RCC 7860 (cell line): ENCODE measurements around the gene TSPAN1.

Experiments
- DNase-seq: peaks from one replicate; pipeline ENCODE4 v3.0.0-alpha.2; 2015; ENCODE audit warnings: low spot score
- FAIRE-seq: peaks from 2 replicates; lab custom pipeline; 2012; peaks lifted over from hg19 to GRCh38; lab: Jason Lieb, UNC

Gene TSPAN1

DNA sequence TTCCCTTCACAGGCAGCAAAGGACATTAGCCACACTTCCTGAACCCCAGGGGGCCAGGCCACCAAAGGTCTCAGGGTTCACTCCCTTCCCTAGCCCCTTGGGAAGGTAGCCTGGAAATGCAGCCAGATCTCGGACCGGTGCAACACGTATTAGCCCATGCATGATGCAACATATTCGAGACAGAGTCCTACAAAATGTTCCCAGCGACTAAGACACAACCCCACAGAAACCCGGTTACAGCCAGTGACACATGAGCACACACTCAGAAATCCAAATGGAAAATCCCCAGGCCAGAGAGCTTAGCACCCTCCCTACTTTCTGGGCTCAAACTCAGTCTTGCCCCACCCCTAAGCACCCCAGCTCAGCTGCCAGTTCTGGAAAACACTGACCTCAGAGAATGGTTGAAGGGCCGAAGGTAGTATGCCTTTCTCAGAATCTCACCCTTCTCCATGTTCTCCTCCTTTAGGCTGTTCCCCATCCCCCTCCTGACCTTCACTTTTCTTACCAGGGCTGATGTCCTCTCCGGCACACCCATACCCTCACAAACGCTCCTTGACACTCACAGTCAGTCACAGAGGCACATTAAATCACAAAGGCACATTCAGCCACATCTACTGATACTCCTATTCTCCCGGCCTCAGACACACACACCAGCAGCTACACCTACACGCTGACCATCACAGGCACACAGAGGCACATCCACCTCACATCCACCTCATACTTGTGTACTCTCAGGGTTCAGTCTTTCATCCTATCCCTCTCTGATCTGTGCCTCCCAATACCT, at the start of gene TSPAN1:
TSS of gene TSPAN1 (plus strand) at position 640 of the 784 bp plus-strand sequence. CDS start 6,021 bp downstream, outside the sequence.
- no peak for FAIRE-seq
- no peak for DNase-seq

DNA sequence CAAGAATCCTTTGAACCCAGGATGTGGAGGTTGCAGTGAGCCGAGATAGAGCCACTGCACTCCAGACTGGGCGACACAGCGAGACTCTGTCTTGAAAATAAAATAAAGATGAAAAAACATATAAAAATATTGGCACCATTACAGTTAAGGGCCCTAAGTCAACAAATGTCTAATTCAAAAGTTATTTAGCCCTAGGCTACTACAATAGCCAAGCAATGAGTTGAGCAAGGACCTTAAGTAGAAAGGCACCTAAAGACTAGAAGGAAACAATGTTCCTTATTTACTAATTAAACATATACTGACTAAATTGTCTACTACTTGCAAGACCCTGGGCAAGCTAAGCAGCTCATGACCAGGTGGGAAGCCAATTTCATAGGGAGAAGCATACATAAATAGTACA, 46.5 kb upstream of the TSPAN1 start:
- FAIRE-seq = no peak
- no peak for DNase-seq

GRCh38 chr1:46130121-46130520, 44.8 kb upstream of the TSPAN1 start:
- FAIRE-seq (no peak), DNase-seq (no peak)

- DNase-seq (no peak), FAIRE-seq (no peak)
Measured at GRCh38 chr1:46130606-46131005, 44.3 kb upstream of the TSPAN1 start.

GRCh38 chr1:46131093-46131492, 43.8 kb upstream of the TSPAN1 start:
- peak; percentile 40 for FAIRE-seq
- DNase-seq = no peak

- DNase-seq (no peak), FAIRE-seq (no peak)
Measured at GRCh38 chr1:46131712-46132528, 43.0 kb upstream of the TSPAN1 start.

DNA sequence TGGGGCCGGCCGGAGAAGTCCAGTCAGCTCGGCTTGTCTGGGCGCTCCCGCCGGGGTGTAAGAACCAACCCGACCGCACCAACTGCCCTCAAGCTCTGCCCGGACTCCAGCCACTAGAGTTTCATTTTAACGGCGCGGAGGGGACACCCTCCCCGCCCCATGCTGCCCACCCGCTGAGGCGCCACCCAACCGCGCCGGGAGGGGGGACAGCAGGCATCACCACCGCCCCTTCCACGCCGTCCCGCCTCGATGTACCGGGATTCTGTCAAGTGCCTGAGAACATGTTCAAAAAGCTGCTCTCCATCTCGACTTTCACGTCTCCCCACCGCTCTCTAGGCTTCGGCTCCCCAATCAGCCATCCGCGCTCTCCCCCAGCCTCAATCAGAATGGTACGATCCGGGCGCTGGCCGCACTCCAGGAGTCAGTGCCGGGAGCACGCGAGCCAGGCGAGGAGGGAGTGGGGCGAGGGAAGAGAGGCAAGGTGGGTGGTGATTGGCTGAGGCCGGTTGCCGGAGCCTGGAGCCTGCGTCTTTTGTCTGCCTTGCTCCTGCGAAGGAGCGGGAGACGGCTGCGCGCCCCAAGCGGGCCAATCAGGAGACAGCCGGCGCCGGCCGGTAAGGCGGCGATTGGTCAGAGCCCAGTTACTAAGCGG, 42.2 kb upstream of the TSPAN1 start, which contains the start of gene PIK3R3:
TSS of gene PIK3R3 (minus strand) at position 101 of the 652 bp plus-strand sequence. CDS start 677 bp downstream, outside the sequence.
- FAIRE-seq = peak; percentile 93

DNA sequence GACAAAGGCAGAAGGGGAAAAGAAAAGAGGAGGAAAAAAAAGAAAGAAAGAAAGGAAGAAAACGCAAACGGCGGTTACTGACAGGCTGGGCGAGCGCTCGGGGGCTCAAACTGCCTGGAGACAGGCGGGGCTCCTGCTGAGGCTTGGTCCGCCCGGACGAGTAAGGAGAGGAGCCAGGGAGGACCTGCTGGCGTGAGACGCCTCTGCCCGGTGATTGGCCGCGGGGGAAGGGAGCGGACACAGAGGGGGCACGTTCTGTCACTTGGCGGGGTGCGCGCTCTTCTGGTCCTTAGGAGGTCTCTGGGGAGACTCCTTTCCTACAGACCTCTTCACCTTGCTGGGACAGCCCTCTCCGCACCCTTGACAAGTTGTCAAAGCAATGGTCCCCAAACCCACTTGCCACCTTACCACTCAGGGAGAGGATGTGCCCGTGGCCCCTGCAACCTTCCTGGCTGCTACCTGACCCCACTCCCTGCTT, 41.7 kb upstream of the TSPAN1 start:
- DNase-seq = no peak
- FAIRE-seq = no peak

More for the DNA sequence above, 42.2 kb upstream of the TSPAN1 start, which contains the start of gene PIK3R3:
- peak; percentile 97 for DNase-seq

DNA sequence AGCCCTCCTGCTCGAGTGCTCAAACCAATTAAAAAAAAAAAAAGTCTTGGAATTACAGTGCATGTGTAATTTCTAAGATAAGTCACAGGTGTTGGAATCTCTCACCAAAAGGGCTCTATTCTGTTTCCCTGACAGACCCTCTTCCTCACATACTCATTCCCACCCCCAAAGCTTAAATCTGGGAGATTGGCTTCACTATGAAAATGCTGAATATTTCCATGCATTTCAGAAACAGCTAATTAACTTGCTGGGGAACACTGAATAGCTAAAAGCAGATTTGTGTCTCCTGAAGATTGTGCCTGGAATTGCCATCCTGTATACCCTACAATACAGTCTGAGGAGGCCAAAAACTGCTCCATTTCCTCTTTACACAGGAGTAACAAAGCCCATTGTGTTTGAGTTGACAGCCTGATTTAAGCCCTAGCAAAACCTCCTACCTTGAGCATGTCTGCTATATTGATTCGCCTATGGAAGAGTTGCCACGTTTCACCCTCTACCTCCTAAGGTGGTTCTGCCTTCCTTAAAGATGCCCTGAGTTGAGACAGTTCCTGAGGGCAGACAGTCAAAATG, 41.0 kb upstream of the TSPAN1 start:
- FAIRE-seq (no peak), DNase-seq (no peak)

DNA sequence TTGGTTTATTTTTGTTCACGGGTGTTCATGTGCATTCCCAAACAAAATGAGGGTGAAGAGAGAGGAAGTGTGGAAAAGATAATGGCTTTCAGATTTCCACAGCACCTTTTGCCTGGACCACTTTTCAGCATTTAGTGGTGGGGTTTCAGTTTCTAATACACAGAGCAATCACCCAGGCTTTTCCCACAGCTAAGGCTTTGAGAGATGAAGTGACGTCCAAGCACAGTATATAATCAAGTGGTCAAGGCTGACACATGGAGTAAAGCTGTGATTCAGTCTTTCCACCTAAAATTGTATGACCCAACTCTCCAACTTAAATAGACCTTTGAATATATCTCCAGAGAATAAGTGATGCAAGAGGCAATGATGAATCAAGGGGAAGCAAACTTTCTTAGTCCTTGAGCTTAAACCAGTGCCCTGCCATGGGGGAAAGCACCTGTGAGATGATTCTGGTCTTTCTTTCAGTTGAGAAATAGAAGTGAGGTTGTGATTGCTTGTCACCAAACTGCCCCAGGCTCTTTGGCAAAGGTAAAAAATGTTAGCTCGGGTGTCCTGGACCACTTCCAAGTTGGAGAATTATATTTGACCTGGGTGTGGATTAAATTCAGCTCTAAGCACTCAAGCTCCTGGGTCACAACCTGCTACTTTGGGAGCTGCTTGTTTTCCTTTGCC, 40.1 kb upstream of the TSPAN1 start:
- FAIRE-seq = no peak

DNA sequence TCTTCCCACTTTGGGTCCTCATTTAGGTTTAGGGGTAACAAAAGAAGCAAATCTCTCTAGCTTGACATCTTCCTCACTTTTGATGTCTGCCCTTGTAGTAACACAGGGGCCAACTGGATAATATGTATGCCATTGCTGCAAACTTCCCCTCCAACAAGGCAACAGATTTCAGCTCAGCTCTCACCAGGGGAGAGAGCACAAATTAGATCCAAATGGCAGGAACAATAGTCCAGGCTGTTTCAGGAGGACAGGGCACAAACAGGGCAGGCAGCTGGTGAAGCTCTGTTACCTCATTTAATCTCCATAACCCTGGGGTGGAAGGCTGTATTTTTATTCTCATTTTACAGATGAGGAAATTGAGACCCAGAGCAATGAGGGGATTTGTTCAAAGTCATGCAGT, 38.2 kb upstream of the TSPAN1 start:
- FAIRE-seq (no peak), DNase-seq (no peak)

More for the DNA sequence above, 40.1 kb upstream of the TSPAN1 start:
- no peak for DNase-seq

DNA sequence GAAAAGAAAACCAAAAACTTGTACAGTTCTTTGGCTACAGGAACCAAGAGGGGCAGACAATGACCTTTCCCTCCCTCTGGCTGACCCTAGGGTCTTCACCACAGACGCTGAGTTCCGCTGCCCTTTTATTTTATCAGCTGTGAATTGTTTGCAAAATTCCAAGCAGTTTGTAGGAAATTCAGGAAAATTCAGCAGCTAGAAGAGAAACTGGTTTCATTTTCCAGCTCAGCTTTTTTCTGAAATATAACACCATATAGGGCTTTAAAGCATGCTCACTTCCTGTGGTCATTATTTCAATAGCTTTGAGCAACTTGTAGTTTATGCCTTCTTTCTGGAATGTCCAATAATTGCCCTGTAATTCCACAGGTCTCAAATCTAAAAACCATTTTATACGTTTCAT, 37.0 kb upstream of the TSPAN1 start:
- no peak for FAIRE-seq
- DNase-seq = no peak

GRCh38 chr1:46148318-46148717, 26.6 kb upstream of the TSPAN1 start:
- FAIRE-seq (no peak), DNase-seq (no peak)

GRCh38 chr1:46150085-46150484, 24.8 kb upstream of the TSPAN1 start:
- FAIRE-seq (no peak), DNase-seq (no peak)

GRCh38 chr1:46152016-46152415, 22.9 kb upstream of the TSPAN1 start:
- no peak for DNase-seq
- no peak for FAIRE-seq

GRCh38 chr1:46153228-46153627, 21.7 kb upstream of the TSPAN1 start:
- FAIRE-seq (no peak), DNase-seq (no peak)

- no peak for FAIRE-seq
- no peak for DNase-seq
Measured at GRCh38 chr1:46153732-46154131, 21.2 kb upstream of the TSPAN1 start.

- FAIRE-seq (no peak), DNase-seq (no peak)
Measured at GRCh38 chr1:46157916-46158311, 17.0 kb upstream of the TSPAN1 start.

GRCh38 chr1:46158312-46159281, 16.3 kb upstream of the TSPAN1 start:
- FAIRE-seq (no peak), DNase-seq (no peak)
